Right lobe of liver (tissue), 4 donors: ENCODE measurements around the gene CLASRP.

Source experiments
- CTCF ChIP-seq, 4 donors: fragments of 200-600 bp in 3 of 4; fragments of 450-650 bp in 1 of 4; IDR thresholded peaks; one replicate each; pipeline versions ENCODE4 v1.5.1 to v1.8.0; 2016 to 2022; ENCODE audit warnings: antibody characterized with exemption in 4 of 4, mild to moderate bottlenecking in 2 of 4
- POLR2A ChIP-seq: fragments of 450-650 bp; IDR thresholded peaks from one replicate; pipeline ENCODE4 v1.6.1; 2017; ENCODE audit warnings: antibody characterized with exemption, mild to moderate bottlenecking
- donor health status: DM: no; HTN: no; CAD: no.
- donor health status: DM: no; HTN: no; CAD: no.
- donor health status: DM: no; HTN: yes; CAD: no.

DNA sequence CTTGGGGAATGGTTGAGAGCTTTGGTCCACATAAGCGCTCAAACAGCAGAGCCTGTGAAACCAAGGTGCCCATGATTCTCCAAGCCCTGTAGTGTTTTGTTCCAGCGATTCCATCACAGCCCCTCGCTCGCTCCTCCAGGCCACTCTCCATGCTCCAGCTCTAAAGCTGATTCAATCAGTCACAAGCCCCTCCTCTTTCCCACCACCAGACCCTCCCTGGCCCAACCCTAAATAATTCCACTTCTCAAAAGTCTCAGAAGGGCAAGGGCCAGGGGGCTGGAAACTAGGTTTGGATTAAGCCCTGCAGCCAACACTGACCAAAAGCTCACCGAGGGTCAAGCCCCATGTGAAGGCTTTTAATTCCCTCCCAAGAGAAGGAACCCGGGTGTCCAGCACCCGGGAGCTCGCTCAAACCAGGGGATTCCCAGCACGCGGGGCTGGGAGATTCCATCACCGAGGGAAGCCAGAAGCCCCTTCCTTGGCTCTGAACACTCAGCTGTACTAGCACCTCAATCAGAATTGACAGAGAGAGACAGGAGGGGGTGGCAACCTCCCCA is 36.0 kb downstream of the CLASRP start:
- TF ChIP-seq POLR2A: no peak
- TF ChIP-seq CTCF (IDR thresholded peaks at IDR 0.05): no peak
